ENCODE data around the gene TPGS1. TPM values are rescaled to one million over a fixed set of nuclear protein-coding genes. Genes with fewer than 3 reads are reported as not detected.
A peak's percentile ranks its signal among the peaks of the same experiment; 100 is the strongest.

TPGS1 gene
- total and polyA plus RNA-seq, 9 donors, result 8.6 to 15.1 (median 12.3) TPM

DNA sequence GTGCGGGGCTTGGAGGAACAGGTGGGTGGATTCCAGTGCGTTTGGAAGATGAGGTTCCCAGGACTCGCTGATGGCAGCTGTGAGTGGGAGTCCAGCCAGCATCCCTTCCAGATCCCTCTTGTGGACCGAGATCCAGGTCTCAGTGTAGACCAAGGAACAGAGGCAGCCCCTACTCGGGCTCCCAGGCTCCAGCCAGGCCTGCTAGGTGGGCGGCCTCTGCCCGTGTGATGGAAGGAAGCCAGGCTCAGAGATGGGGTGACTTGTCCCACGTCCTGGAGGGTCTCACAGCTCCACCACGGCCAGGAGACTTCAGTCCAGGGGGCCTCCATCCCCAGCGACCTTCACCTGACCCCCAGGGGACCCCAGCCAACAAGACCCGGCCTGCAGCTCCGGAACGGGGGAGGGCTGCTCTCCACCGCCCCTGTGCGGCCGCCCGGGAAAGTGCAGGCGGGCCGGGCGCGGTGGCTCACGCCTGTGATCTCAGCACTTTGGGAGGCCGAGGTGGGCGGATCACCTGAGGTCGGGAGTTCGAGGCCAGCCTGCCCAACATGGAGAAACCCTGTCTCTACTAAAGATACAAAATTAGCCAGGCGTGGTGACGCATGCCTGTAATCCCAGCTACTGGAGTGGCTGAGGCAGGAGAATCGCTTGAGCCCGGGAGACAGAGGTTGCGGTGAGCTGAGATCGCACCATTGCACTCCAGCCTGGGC is 11.7 kb upstream of the TPGS1 start:
- Histone ChIP-seq H3K36me3 (ENCODE audit: control insufficient read depth, insufficient read depth, low read length) (no peaks in the 10 kb centered on the region), H3K27me3 (ENCODE audit: control insufficient read depth, insufficient read depth, low read length) (peaks cover 45% of the 10 kb centered on the region), H3K27ac (ENCODE audit: low read length) (peak overlapping the region; percentile 42), H3K4me3 (ENCODE audit: low read length) (no peak overlapping the region), H3K4me1 (ENCODE audit: control insufficient read depth, insufficient read depth, low read length) (peaks cover 32% of the 10 kb centered on the region), H3K9me3 (replicated peaks; ENCODE audit: control insufficient read depth, low read depth, low read length) (no peaks in the 10 kb centered on the region)
- WGBS (ENCODE audit: insufficient coverage), result 11% methylated on average over 28 of the region's 32 CpGs
- peak; percentile 77 for DNase-seq

- no peaks in the 10 kb centered on the region for H3K36me3 ChIP-seq (ENCODE audit: control insufficient read depth, insufficient read depth, low read length)
- WGBS (ENCODE audit: insufficient coverage), result 8% methylated on average over 25 of the region's 33 CpGs
- H3K27me3 ChIP-seq (ENCODE audit: control insufficient read depth, insufficient read depth, low read length), result peaks cover 45% of the 10 kb centered on the region
- H3K9me3 ChIP-seq (replicated peaks; ENCODE audit: control insufficient read depth, low read depth, low read length), result no peaks in the 10 kb centered on the region
- peak; percentile 14 for DNase-seq
- H3K4me3 ChIP-seq (ENCODE audit: low read length), result no peak within 1 kb of the TSS
- peaks cover 31% of the 10 kb centered on the region for H3K4me1 ChIP-seq (ENCODE audit: control insufficient read depth, insufficient read depth, low read length)
- H3K27ac ChIP-seq (ENCODE audit: low read length), result peak within 1 kb of the TSS; percentile 42
Measured at GRCh38 chr19:496112-496665, 11.1 kb upstream of the TPGS1 start, which contains the start of gene MADCAM1. Gene MADCAM1, plus strand, starts transcription at chr19:496486. Its CDS starts 14 bp downstream, at chr19:496500.

GRCh38 chr19:496986-497385 is 10.3 kb upstream of the TPGS1 start:
- 3% methylated on average over 7 of the region's 18 CpGs for WGBS (ENCODE audit: insufficient coverage)
- H3K27me3 ChIP-seq (ENCODE audit: control insufficient read depth, insufficient read depth, low read length), result peaks cover 45% of the 10 kb centered on the region
- H3K4me3 ChIP-seq (ENCODE audit: low read length), result no peak overlapping the region
- no peaks in the 10 kb centered on the region for H3K9me3 ChIP-seq (replicated peaks; ENCODE audit: control insufficient read depth, low read depth, low read length)
- H3K27ac ChIP-seq (ENCODE audit: low read length), result no peak overlapping the region
- H3K4me1 ChIP-seq (ENCODE audit: control insufficient read depth, insufficient read depth, low read length), result peaks cover 29% of the 10 kb centered on the region
- H3K36me3 ChIP-seq (ENCODE audit: control insufficient read depth, insufficient read depth, low read length), result no peaks in the 10 kb centered on the region
- DNase-seq, result no peak

DNA sequence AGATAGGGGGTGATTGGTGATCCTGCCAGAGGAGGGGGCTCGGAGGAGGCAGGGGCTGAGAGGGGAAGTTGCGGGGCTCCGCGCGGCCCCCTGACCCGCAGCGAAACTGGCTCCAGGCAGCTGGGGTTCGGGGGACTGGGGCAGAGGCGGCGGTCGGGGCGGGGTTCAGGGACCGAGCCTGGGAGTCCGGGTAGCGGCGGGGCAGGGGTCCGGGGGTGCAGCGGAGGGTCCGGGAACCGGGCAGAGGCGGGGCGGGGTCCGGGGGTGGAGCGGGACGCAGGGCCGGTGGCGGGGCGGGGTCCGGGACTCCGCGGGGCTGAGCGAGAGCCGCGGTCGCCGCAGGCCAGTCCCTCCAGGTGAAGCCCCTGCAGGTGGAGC is 9.8 kb upstream of the TPGS1 start:
- WGBS (ENCODE audit: insufficient coverage), result 1% methylated on average over 30 of the region's 36 CpGs
- Histone ChIP-seq H3K27ac (ENCODE audit: low read length) (no peak overlapping the region), H3K4me1 (ENCODE audit: control insufficient read depth, insufficient read depth, low read length) (peaks cover 29% of the 10 kb centered on the region), H3K9me3 (replicated peaks; ENCODE audit: control insufficient read depth, low read depth, low read length) (no peaks in the 10 kb centered on the region), H3K27me3 (ENCODE audit: control insufficient read depth, insufficient read depth, low read length) (peaks cover 45% of the 10 kb centered on the region), H3K36me3 (ENCODE audit: control insufficient read depth, insufficient read depth, low read length) (no peaks in the 10 kb centered on the region), H3K4me3 (ENCODE audit: low read length) (no peak overlapping the region)
- no peak for DNase-seq

DNA sequence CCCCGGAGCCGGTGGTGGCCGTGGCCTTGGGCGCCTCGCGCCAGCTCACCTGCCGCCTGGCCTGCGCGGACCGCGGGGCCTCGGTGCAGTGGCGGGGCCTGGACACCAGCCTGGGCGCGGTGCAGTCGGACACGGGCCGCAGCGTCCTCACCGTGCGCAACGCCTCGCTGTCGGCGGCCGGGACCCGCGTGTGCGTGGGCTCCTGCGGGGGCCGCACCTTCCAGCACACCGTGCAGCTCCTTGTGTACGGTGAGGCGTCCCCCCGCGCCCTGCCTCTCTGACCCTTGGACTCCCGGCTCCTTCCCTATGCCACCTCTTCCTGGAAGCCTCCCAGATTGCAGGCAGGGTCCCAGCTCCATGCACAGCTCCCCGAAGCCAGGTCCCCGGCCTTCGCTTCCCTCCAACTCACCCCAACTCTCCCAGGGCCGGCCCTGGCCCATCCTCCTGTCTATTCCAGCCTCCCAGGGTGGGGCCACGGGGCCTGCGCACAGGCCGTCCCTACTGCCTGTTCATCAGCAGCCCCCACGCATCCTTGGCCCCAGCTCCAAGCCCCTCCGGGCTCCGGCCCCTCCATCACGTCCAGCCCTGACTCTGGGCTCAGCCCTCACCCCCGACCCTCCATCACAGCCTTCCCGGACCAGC is 9.3 kb upstream of the TPGS1 start:
- Histone ChIP-seq H3K27ac (ENCODE audit: low read length) (no peak overlapping the region), H3K4me3 (ENCODE audit: low read length) (no peak overlapping the region), H3K27me3 (ENCODE audit: control insufficient read depth, insufficient read depth, low read length) (peaks cover 45% of the 10 kb centered on the region), H3K36me3 (ENCODE audit: control insufficient read depth, insufficient read depth, low read length) (no peaks in the 10 kb centered on the region), H3K9me3 (replicated peaks; ENCODE audit: control insufficient read depth, low read depth, low read length) (no peaks in the 10 kb centered on the region), H3K4me1 (ENCODE audit: control insufficient read depth, insufficient read depth, low read length) (peaks cover 29% of the 10 kb centered on the region)
- DNase-seq, result peak; percentile 7
- WGBS (ENCODE audit: insufficient coverage), result 4% methylated on average over 50 of the region's 50 CpGs

- Histone ChIP-seq H3K9me3 (replicated peaks; ENCODE audit: control insufficient read depth, low read depth, low read length) (no peaks in the 10 kb centered on the region), H3K27me3 (ENCODE audit: control insufficient read depth, insufficient read depth, low read length) (peaks cover 45% of the 10 kb centered on the region), H3K4me3 (ENCODE audit: low read length) (no peak overlapping the region), H3K4me1 (ENCODE audit: control insufficient read depth, insufficient read depth, low read length) (peaks cover 29% of the 10 kb centered on the region), H3K36me3 (ENCODE audit: control insufficient read depth, insufficient read depth, low read length) (no peaks in the 10 kb centered on the region), H3K27ac (ENCODE audit: low read length) (no peak overlapping the region)
- WGBS (ENCODE audit: insufficient coverage), result 16% methylated on average over 11 of the region's 26 CpGs
- peak; percentile 6 for DNase-seq
Measured at GRCh38 chr19:498511-498891, 8.8 kb upstream of the TPGS1 start.

DNA sequence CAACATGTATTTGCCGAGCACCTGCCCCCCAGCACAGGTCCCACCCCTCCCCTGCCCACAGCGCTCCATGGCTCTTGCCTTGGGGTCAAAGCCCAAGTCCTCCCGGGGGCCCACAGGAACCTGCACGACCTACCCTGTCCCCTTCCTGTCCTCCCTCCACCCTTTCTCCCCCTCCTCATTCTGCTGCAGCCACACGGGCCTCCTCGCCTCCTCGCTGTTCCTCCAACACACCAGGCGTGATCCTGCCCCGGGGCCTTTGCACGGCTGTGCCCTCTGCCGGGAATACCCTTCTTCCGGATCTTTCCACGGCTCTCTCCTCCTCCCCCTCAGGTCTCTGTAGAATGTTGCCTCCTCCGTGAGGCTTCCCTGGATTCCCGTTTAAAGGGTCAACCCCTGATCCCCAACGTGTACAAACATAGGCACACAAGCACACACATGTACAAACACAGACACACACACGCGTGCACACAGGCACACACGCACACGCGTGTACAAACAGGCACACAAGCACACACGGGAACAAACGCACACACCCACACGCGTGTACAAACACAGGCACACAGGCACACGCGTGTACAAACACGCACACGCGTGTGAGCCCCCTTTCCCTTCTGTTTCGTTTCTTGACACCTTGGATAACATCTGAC is 8.2 kb upstream of the TPGS1 start:
- WGBS (ENCODE audit: insufficient coverage), result 73% methylated on average over 28 of the region's 31 CpGs
- H3K4me3 ChIP-seq (ENCODE audit: low read length), result no peak overlapping the region
- H3K9me3 ChIP-seq (replicated peaks; ENCODE audit: control insufficient read depth, low read depth, low read length), result no peaks in the 10 kb centered on the region
- H3K36me3 ChIP-seq (ENCODE audit: control insufficient read depth, insufficient read depth, low read length), result no peaks in the 10 kb centered on the region
- H3K27me3 ChIP-seq (ENCODE audit: control insufficient read depth, insufficient read depth, low read length), result peaks cover 45% of the 10 kb centered on the region
- H3K4me1 ChIP-seq (ENCODE audit: control insufficient read depth, insufficient read depth, low read length), result peaks cover 27% of the 10 kb centered on the region
- no peak overlapping the region for H3K27ac ChIP-seq (ENCODE audit: low read length)
- peak; percentile 3 for DNase-seq

DNA sequence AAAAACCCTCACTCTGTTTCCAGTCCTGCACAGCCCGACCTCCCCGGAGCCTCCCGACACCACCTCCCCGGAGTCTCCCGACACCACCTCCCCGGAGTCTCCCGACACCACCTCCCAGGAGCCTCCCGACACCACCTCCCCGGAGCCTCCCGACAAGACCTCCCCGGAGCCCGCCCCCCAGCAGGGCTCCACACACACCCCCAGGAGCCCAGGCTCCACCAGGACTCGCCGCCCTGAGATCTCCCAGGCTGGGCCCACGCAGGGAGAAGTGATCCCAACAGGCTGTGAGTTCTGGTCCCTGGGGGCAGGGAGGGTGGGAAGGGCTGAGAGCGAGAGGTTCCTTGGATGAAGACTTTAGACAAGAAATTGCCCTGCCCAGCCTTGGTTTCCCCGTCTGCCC is 5.7 kb upstream of the TPGS1 start:
- no peaks in the 10 kb centered on the region for H3K9me3 ChIP-seq (replicated peaks; ENCODE audit: control insufficient read depth, low read depth, low read length)
- no peaks in the 10 kb centered on the region for H3K36me3 ChIP-seq (ENCODE audit: control insufficient read depth, insufficient read depth, low read length)
- no peak overlapping the region for H3K27ac ChIP-seq (ENCODE audit: low read length)
- H3K4me1 ChIP-seq (ENCODE audit: control insufficient read depth, insufficient read depth, low read length), result peaks cover 11% of the 10 kb centered on the region
- DNase-seq, result peak; percentile 6
- H3K4me3 ChIP-seq (ENCODE audit: low read length), result no peak overlapping the region
- peaks cover 32% of the 10 kb centered on the region for H3K27me3 ChIP-seq (ENCODE audit: control insufficient read depth, insufficient read depth, low read length)
- 82% methylated on average over 9 of the region's 17 CpGs for WGBS (ENCODE audit: insufficient coverage)

DNA sequence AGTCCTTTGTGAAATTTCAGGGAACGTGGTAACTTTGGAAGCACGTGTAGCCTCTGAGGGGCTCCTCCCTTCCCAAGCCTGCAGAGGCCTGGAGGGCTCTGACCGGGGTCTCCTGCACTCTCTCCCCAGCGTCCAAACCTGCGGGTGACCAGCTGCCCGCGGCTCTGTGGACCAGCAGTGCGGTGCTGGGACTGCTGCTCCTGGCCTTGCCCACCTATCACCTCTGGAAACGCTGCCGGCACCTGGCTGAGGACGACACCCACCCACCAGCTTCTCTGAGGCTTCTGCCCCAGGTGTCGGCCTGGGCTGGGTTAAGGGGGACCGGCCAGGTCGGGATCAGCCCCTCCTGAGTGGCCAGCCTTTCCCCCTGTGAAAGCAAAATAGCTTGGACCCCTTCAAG is 2.7 kb upstream of the TPGS1 start:
- Histone ChIP-seq H3K4me3 (ENCODE audit: low read length) (no peak overlapping the region), H3K27ac (ENCODE audit: low read length) (no peak overlapping the region), H3K9me3 (replicated peaks; ENCODE audit: control insufficient read depth, low read depth, low read length) (no peaks in the 10 kb centered on the region), H3K27me3 (ENCODE audit: control insufficient read depth, insufficient read depth, low read length) (peaks cover 8% of the 10 kb centered on the region), H3K36me3 (ENCODE audit: control insufficient read depth, insufficient read depth, low read length) (peaks cover 8% of the 10 kb centered on the region), H3K4me1 (ENCODE audit: control insufficient read depth, insufficient read depth, low read length) (peaks cover 16% of the 10 kb centered on the region)
- peak; percentile 3 for DNase-seq
- 85% methylated on average over 14 of the region's 14 CpGs for WGBS (ENCODE audit: insufficient coverage)
